Posterior vena cava (tissue), 2 donors: ENCODE results near the gene LDAH. TPM values are rescaled to one million over a fixed set of nuclear protein-coding genes. Genes with fewer than 3 reads are reported as not detected.
A peak's percentile ranks its signal among the peaks of the same experiment; 100 is the strongest.

ENCODE experiments used
- DNase-seq: peaks from one replicate; pipeline ENCODE4 v3.0.0-alpha.2; 2020; ENCODE audit warnings: low spot score
- intact Hi-C, 2 donors: fragments of 100-400 bp; cut with DNase I; formaldehyde crosslinking; loops; one replicate each; pipeline versions ENCODE4 v1.14.1 to v1.14.2; 2022 to 2023
- total RNA-seq, 2 donors: library from RNA; stranded (reverse); fragmentation: NEBNext Ultra II Directional; extraction: Animal tissue kit (Norgen Biotek cat#: 25700); gene quantifications; one replicate each; pipeline ENCODE4 v1.2.1, GENCODE V29; 2021
- donor health status: DM: yes; HTN: yes; CAD: no.
- donor health status: DM: yes; HTN: yes; CAD: no.

The LDAH gene
- total RNA-seq, 2 donors from 2014 or later: 13.6 to 16.9 TPM

DNA sequence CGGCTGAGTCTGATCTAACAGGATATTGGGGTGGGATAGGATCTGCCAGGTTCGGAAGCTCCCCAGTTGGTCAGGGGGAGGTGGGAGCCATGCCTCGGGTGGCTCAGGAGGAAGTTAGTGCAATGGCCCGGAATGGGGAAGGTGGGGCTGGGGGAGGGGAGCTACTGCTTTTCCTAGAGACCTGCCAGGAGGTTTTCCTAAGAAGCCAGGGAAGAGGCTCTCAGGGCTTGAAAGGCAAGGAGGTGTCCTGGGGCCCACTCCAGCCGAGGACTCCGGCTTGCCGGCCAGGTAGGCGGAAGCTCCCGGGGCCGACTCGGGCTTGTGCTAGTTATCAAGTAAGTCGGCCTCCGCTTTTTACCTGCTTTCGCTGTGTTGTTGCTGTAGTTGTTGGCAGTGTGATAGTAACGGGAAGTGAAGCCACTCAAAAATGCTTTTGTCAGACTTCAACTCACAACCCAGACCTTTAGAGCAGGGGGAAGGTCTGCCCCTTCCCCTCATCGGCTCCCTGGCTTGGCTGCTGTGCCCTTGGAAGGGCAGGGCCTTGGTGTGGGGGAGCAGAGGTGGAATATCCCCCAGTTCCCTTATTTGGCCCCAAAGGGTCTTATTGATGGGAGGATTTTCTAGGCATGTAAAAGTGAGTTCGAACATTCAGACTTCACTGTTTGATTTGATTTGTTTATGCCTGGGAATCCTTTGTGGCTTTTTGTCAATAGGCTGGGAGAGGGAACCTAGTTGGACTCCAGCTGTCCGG lies 150.5 kb downstream of the LDAH start:
- intact Hi-C loops: no loop called here
- DNase-seq: peak; percentile 72

GRCh38 chr2:20671736-20672080 lies 151.2 kb downstream of the LDAH start:
- DNase-seq: peak; percentile 29
- intact Hi-C loops: no loop called here

- DNase-seq: peak; percentile 70
- intact Hi-C loops: no loop called here
These were observed 151.7 kb downstream of the LDAH start for GRCh38 chr2:20671036-20671735.

GRCh38 chr2:20670315-20671035 lies 152.4 kb downstream of the LDAH start:
- intact Hi-C loops: no loop called here

GRCh38 chr2:20669562-20670314 lies 153.2 kb downstream of the LDAH start:
- intact Hi-C loops: loop anchor here (5.0 to 10.0 kb wide), 3 partner anchors 293 to 455 kb away; partner anchors contain the start of gene TDRD15 (in 1 of the 2)
- peak; percentile 64 for DNase-seq

More at GRCh38 chr2:20670315-20671035, 152.4 kb downstream of the LDAH start:
- DNase-seq: peak; percentile 74

DNA sequence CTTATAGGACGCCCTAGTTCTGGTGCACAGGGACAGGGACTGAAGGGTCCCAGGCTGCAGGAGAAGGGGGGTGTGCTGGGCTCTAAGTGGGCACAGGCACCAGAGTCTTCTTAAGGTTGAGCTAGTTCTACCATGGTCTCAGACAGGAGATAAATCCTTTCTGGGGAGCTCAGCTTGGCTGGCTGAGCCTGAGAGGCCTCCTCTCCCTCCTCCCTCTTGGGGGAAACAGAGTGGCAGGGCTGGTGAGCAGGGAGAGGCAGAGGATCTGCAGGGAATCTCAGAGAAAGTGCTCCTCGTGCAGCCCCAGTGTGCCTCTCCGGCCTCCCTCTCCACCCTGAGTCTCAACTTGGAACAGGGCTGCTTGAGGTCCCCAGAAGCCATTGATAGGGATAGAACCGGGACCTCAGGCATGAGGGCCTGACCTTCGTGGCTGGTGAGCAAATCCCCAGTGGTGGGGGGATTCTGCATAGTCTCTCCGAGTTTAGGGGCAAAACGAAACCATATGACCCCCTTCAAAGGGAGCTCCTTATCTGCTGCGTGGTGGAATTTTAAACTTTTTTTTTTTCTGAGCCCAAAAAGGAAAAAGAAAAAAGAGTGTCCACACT lies 153.9 kb downstream of the LDAH start:
- intact Hi-C loops: loop anchor here (5.0 to 10.0 kb wide), 3 partner anchors 293 to 456 kb away; partner anchors contain the start of gene TDRD15 (in 1 of the 2)

DNA sequence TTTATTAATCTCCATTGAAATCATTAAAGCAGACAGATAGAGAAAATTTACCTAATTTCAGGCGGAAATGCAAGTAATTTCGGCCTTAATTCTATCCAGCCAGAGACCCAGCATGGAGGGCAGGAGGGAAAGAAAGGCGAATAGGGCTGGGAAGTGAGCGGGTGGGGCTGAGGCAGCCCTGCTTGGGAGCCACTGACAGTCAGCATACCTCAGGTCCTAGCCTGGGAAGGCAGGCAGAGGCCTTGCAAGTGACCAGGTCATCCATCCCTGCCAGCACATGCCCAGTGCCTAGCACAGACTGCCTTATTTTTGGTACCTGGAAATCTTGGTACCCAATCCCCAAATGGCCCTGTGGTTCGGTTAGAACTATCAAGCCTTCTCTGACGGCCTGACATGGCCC lies 154.4 kb downstream of the LDAH start:
- intact Hi-C loops: loop anchor here (5.0 to 10.0 kb wide), 3 partner anchors 294 to 456 kb away; partner anchors contain the start of gene TDRD15 (in 1 of the 2)

More for the DNA sequence above, 153.9 kb downstream of the LDAH start:
- DNase-seq: peak; percentile 52

DNA sequence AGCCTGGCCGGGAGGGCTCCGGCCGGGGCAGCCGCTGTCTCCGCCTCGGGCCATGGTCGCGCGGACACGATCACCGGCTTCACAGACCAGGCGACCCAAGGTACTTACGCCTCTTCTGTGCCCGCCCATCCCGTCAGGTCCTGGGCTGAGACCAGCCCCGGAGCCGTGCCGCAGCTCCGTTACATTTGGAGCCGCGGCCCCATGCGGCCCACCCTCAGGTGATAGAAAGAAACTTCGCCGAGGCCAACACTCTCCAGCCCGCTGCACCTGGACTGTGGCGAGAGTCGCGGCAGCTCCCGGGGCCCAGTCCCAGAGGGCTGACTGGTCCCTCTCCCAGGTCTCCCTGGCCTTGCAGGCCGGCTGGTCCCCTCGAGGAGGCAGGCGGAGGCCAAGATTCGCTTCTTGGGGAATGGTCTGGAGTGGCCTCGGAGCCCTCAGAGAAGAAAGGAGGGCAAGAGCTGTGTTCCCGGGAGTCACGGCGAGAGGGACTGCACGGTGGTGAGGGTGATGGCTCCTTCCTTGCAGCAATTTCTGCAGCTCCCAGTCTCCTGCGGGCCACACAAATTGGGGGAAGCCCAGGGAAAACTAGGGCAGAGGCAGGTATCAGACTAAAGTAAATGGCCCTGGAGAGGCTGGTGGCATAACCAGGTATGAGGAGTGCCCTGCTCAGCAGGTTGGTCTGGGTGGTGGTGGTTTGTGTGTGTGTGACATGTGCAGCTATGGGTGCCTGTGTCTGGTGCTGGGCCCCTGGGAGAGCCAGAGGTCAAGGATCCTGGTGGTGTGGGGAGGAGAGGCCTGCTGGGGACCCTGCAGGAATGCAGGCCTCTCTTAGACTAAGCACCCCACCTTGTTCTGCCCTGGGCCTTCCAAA lies 155.1 kb downstream of the LDAH start:
- peak; percentile 71 for DNase-seq
- intact Hi-C loops: loop anchor here (5.0 to 10.0 kb wide), 3 partner anchors 295 to 457 kb away; partner anchors contain the start of gene TDRD15 (in 1 of the 2)

More for the DNA sequence above, 154.4 kb downstream of the LDAH start:
- peak; percentile 69 for DNase-seq

DNA sequence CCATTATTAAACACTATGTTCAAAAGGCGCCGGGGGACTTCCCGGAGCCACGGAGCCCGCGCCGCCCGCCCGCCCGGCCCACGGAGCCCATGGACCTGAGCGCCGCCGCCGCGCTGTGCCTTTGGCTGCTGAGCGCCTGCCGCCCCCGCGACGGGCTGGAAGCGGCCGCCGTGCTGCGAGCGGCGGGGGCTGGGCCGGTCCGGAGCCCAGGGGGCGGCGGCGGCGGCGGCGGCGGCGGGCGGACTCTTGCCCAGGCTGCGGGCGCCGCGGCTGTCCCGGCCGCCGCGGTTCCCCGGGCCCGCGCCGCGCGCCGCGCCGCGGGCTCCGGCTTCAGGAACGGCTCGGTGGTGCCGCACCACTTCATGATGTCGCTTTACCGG lies 155.8 kb downstream of the LDAH start:
- no peak for DNase-seq
- intact Hi-C loops: loop anchor here (5.0 to 10.0 kb wide), 3 partner anchors 295 to 458 kb away; partner anchors contain the start of gene TDRD15 (in 1 of the 2)

DNA sequence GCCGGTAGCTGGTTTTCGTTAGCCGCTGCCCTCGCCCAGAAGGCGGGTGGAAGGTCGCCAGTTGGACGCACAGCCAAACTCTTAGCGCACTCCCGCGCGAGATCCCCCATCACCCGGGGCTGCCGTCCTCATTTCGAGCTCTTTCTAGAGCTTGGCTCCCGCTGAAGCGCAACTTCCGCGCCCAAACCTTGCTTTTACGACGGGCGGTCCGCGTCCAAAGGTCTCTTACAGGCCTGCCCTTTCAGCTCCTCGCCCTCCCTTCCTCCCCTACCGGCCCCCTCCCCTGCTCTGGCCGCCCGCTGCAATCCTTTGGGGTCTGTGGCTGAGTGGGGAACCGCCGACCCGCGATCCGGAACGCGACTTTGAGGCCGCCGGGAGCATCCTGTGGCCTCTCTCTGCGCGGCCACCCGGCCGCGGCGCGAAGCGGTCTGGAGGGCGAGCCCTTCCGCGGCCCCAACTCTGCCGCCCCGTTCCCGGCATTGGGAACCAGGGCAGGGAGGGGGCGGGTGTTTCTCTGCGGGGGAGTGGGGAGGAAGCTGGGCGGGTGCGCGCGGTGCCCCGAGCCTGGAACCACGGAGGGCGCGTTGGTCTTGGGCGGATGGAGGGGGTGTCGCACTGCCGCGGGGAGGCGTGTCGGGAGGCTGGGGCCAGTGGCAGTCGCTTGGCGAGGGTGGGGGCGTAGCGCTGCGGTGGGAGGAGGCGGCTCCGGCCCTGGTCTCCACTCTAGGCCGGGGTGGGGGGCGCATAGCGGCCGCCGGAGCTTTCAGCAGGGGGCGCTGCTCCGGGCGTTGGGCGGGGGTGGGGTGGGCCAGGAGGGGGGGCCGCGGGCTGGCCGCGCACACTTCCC lies 156.4 kb downstream of the LDAH start, which contains the start of gene GDF7:
Gene GDF7 (plus strand): TSS at position 841 of the 847 bp plus-strand sequence. CDS start 96 bp downstream, outside the sequence.
- DNase-seq: peak; percentile 88
- intact Hi-C loops: loop anchor here (5.0 to 10.0 kb wide), 3 partner anchors 296 to 458 kb away; partner anchors contain the start of gene TDRD15 (in 1 of the 2)

DNA sequence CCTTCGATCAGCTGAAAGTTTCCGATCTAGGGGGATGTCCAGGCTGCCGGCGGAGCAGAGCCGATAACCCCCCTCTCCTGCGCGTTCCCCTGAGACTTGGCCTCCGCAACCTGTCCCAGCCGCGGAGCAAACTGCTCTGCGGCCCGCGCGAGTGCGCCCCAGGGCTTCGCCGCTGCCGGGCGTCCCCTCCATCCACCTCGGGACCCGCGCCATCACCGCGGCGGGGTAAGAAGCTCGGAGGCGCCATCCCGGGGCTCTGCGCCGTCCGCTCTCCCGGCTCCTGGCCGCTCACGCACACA lies 156.9 kb downstream of the LDAH start:
- no peak for DNase-seq
- intact Hi-C loops: loop anchor here (5.0 to 10.0 kb wide), 3 partner anchors 296 to 459 kb away; partner anchors contain the start of gene TDRD15 (in 1 of the 2)

GRCh38 chr2:20665243-20666004 lies 157.5 kb downstream of the LDAH start:
- intact Hi-C loops: loop anchor here (5.0 to 10.0 kb wide), 3 partner anchors 297 to 459 kb away; partner anchors contain the start of gene TDRD15 (in 1 of the 2)
- peak; percentile 71 for DNase-seq

- DNase-seq: peak; percentile 64
- intact Hi-C loops: loop anchor here (5.0 to 10.0 kb wide), 3 partner anchors 298 to 460 kb away; partner anchors contain the start of gene TDRD15 (in 1 of the 2)
These were observed 158.3 kb downstream of the LDAH start for GRCh38 chr2:20664431-20665242.

DNA sequence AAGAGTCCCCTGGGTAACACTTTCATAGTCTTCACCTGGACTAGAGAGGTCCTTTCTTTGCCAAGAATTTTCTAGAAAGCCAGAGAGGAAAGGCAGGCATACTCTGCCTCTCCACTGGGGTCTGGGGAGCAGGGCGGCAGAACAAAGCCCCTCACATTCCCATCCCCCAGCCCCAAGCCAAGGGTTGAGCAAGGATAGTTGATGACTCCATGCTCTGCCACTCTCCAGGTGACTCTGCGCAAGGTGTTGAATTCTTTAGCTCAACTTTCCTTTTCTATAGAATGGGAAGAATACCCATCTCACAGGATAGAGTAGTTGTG lies 158.9 kb downstream of the LDAH start:
- DNase-seq: peak; percentile 31
- intact Hi-C loops: loop anchor here (5.0 to 10.0 kb wide), 3 partner anchors 298 to 461 kb away; partner anchors contain the start of gene TDRD15 (in 1 of the 2)
